Measurements from ENCODE around the gene NPR3. TPM values are rescaled to one million over a fixed set of nuclear protein-coding genes. Genes with fewer than 3 reads are reported as not detected.

The NPR3 gene
- polyA plus RNA-seq, 1 experiment = 4.4 TPM

DNA sequence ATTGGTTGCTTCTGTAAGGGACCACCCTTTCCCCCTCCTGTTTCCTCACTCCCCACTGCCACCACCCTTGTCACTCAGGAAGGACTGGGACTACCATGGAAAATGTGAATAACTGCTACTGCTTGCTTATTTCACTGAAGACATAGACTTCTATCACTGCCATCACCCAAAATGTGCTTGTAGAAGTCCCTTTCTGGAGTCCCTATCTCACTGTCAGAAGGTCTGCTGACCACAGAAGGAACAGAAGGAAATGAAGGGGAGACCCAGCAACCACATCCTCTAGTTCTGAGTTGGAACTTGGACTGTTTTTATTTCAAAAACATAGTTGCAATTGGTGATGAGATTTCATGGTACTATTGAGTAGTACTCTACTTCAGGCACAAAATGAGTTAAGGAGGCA is 122.5 kb downstream of the NPR3 start:
- DNase-seq (ENCODE audit: low read depth, low spot score) = no peak
- POLR2A ChIA-PET = no interaction called here
- TF ChIP-seq, protein P1, sequence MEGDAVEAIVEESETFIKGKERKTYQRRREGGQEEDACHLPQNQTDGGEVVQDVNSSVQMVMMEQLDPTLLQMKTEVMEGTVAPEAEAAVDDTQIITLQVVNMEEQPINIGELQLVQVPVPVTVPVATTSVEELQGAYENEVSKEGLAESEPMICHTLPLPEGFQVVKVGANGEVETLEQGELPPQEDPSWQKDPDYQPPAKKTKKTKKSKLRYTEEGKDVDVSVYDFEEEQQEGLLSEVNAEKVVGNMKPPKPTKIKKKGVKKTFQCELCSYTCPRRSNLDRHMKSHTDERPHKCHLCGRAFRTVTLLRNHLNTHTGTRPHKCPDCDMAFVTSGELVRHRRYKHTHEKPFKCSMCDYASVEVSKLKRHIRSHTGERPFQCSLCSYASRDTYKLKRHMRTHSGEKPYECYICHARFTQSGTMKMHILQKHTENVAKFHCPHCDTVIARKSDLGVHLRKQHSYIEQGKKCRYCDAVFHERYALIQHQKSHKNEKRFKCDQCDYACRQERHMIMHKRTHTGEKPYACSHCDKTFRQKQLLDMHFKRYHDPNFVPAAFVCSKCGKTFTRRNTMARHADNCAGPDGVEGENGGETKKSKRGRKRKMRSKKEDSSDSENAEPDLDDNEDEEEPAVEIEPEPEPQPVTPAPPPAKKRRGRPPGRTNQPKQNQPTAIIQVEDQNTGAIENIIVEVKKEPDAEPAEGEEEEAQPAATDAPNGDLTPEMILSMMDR (IDR thresholded peaks at IDR 0.05; ENCODE audit: low read depth, low read length) = no peak
- CTCF ChIA-PET = no interaction called here
- peaks cover 2% of the 10 kb centered on the region for H3K27me3 ChIP-seq (ENCODE audit: control insufficient read depth, insufficient read depth, low read length)
- no peak overlapping the region for H3K27ac ChIP-seq (ENCODE audit: low read depth, low read length)
- H3K9me3 ChIP-seq (ENCODE audit: control insufficient read depth, insufficient read depth, low read length) = no peaks in the 10 kb centered on the region; the same call in 1 of the 2 replicates
- no peak overlapping the region for H3K4me3 ChIP-seq (ENCODE audit: low read depth, low read length)

DNA sequence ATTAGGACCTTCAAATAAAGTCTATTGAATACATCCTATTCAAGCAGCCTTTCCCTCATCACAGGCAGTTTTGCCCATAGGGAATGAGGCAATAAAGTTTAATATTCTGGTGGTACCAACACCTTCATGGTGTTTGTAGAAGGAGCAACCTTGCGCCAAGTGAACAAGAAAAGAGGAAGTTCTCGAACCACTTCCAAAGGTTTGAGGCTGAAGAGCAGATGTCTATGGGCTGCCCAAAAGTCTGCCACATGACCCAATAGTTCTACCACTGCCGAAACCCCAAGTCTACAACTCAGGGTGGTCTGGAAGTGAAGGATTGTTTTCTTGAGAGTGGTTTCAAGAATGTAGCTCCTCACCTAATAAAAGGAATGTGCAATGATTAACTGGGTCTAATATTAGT is 123.1 kb downstream of the NPR3 start:
- peaks cover 2% of the 10 kb centered on the region for H3K27me3 ChIP-seq (ENCODE audit: control insufficient read depth, insufficient read depth, low read length)
- no peaks in the 10 kb centered on the region; the same call in 1 of the 2 replicates for H3K9me3 ChIP-seq (ENCODE audit: control insufficient read depth, insufficient read depth, low read length)
- ChIA-PET CTCF (no interaction called here), POLR2A (no interaction called here)
- no peak overlapping the region for H3K4me3 ChIP-seq (ENCODE audit: low read depth, low read length)
- TF ChIP-seq, protein P1 (IDR thresholded peaks at IDR 0.05; ENCODE audit: low read depth, low read length) = no peak
- DNase-seq (ENCODE audit: low read depth, low spot score) = no peak
- no peak overlapping the region for H3K27ac ChIP-seq (ENCODE audit: low read depth, low read length)

DNA sequence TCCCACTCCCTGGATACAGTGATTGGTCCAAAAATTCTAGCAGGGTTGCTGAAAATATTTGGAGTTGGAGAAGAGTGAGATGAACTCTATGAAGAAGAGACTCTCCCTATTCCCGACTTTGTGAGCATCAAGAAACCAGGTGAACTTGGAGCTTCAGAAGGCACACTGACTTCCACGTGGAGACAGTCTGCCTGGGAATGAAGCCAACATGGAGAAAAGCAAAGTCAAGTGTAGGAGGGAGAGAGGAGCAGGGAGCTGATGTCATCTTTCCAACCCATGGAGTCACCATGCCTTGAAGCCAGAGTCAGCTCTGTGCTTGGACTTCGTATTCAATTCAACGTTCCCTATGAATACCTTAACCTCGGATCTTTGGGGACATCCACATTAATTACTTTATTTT is 125.1 kb downstream of the NPR3 start:
- TF ChIP-seq, protein P1 (IDR thresholded peaks at IDR 0.05; ENCODE audit: low read depth, low read length) = no peak
- no peak for DNase-seq (ENCODE audit: low read depth, low spot score)
- CTCF ChIA-PET = no interaction called here
- H3K4me3 ChIP-seq (ENCODE audit: low read depth, low read length) = no peak overlapping the region
- H3K9me3 ChIP-seq (ENCODE audit: control insufficient read depth, insufficient read depth, low read length) = no peaks in the 10 kb centered on the region; the same call in 1 of the 2 replicates
- POLR2A ChIA-PET = no interaction called here
- H3K27ac ChIP-seq (ENCODE audit: low read depth, low read length) = no peak overlapping the region
- H3K27me3 ChIP-seq (ENCODE audit: control insufficient read depth, insufficient read depth, low read length) = no peaks in the 10 kb centered on the region

DNA sequence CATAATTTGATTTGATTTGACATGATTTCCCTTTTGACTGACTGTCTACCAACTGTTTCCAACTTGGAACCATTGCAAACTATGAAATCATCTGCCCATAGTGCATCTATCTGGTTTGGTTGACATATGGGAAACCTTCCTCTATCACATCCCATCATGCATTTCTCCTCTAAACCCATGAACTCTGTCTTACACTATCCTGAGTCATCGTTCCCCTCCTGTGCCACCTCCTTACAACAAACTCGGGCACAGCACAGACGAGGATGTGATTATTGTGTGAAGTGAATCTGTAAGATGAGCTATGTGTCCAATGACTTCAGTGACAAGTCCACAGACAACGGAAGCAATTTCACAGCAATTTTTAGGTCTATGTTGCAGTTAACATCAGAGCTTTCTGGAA is 126.1 kb downstream of the NPR3 start:
- Histone ChIP-seq H3K4me3 (ENCODE audit: low read depth, low read length) (no peak overlapping the region), H3K27me3 (ENCODE audit: control insufficient read depth, insufficient read depth, low read length) (no peaks in the 10 kb centered on the region), H3K9me3 (ENCODE audit: control insufficient read depth, insufficient read depth, low read length) (no peaks in the 10 kb centered on the region; the same call in 1 of the 2 replicates), H3K27ac (ENCODE audit: low read depth, low read length) (no peak overlapping the region)
- ChIA-PET CTCF (no interaction called here), POLR2A (no interaction called here)
- TF ChIP-seq, protein P1 (IDR thresholded peaks at IDR 0.05; ENCODE audit: low read depth, low read length) = no peak
- DNase-seq (ENCODE audit: low read depth, low spot score) = no peak

DNA sequence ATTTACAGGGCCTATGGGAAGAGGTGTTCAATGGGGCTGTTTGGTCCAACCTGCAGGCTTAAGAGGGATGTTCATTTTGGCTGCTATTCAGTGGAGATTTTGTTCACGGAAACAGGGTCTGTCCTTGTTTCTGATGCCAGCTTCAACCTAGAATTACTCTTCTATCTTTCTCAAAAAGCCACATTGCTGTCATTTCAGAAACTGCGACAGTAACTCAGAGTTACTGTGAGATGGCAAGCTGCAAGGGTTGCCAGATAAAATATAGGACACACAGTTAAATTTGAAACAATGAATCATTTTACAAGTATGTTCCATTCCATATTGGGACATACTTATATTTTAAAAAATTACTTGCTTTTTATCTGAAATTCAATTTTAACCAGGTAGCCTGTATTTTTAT is 128.0 kb downstream of the NPR3 start:
- TF ChIP-seq, protein P1 (IDR thresholded peaks at IDR 0.05; ENCODE audit: low read depth, low read length) = no peak
- Histone ChIP-seq H3K27ac (ENCODE audit: low read depth, low read length) (no peak overlapping the region), H3K27me3 (ENCODE audit: control insufficient read depth, insufficient read depth, low read length) (no peaks in the 10 kb centered on the region), H3K9me3 (ENCODE audit: control insufficient read depth, insufficient read depth, low read length) (no peaks in the 10 kb centered on the region; the same call in 1 of the 2 replicates), H3K4me3 (ENCODE audit: low read depth, low read length) (no peak overlapping the region)
- CTCF ChIA-PET = no interaction called here
- no peak for DNase-seq (ENCODE audit: low read depth, low spot score)
- POLR2A ChIA-PET = no interaction called here
